Measurements from ENCODE around the gene OR10A3. TPM values are rescaled to one million over a fixed set of nuclear protein-coding genes. Genes with fewer than 3 reads are reported as not detected.

Gene OR10A3
- total RNA-seq, 1 experiment from 2014 or later = not detected

GRCh38 chr11:7949934-7950333, 8.4 kb upstream of the OR10A3 start:
- TF ChIP-seq YY1 (IDR thresholded peaks at IDR 0.05; ENCODE audit: extremely low read depth, insufficient replicate concordance, low read depth, low read length) (no peak), CTCF (IDR thresholded peaks at IDR 0.05 in 2 of 3, conservative IDR thresholded peaks at IDR 0.05 in 1 of 3; ENCODE audit: borderline replicate concordance in 1 of 3, insufficient read depth in 1 of 3, low read depth in 2 of 3, low read length in 2 of 3) (no peak), MAX (IDR thresholded peaks at IDR 0.05) (no peak), FOSL1 (IDR thresholded peaks at IDR 0.05; ENCODE audit: low read depth) (no peak), SP1 (IDR thresholded peaks at IDR 0.05; ENCODE audit: low read depth) (no peak), ELF1 (IDR thresholded peaks at IDR 0.05; ENCODE audit: borderline replicate concordance, low read depth) (no peak), EGR1 (IDR thresholded peaks at IDR 0.05; ENCODE audit: low read depth) (no peak), CEBPB (IDR thresholded peaks at IDR 0.05; ENCODE audit: low read depth) (no peak), EZH2 (IDR thresholded peaks at IDR 0.05) (no peak), POLR2AphosphoS5 (IDR thresholded peaks at IDR 0.05; ENCODE audit: low read depth, low read length) (no peak), ZNF274 (IDR thresholded peaks at IDR 0.05; ENCODE audit: low read depth, low read length) (no peak), CBX3 (IDR thresholded peaks at IDR 0.05; ENCODE audit: low read depth) (no peak), RAD21 (IDR thresholded peaks at IDR 0.05; ENCODE audit: low read depth) (no peak), ZFX (IDR thresholded peaks at IDR 0.05) (no peak), JUND (IDR thresholded peaks at IDR 0.05) (no peak), REST (IDR thresholded peaks at IDR 0.05; ENCODE audit: low read depth) (no peak), POLR2A (IDR thresholded peaks at IDR 0.05; ENCODE audit: borderline replicate concordance, extremely low read depth, insufficient read depth, insufficient read length) (no peak), EZH2phosphoT487 (IDR thresholded peaks at IDR 0.05; ENCODE audit: borderline replicate concordance) (no peak), SRF (IDR thresholded peaks at IDR 0.05; ENCODE audit: low read depth) (no peak), ZBTB33 (IDR thresholded peaks at IDR 0.05; ENCODE audit: extremely low read depth, insufficient replicate concordance, low read length) (no peak)
- Histone ChIP-seq H3K9me3 (ENCODE audit: control insufficient read depth in 1 of 2, insufficient read depth in 1 of 2, low read depth in 1 of 2, low read length in 2 of 2) (no peaks in the 10 kb centered on the region), H3K36me3 (ENCODE audit: control insufficient read depth in 1 of 2, insufficient read depth in 2 of 2, low read length in 2 of 2) (no peaks in the 10 kb centered on the region), H4K20me1 (ENCODE audit: insufficient read depth) (no peaks in the 10 kb centered on the region), H3K27ac (ENCODE audit: low read depth, low read length) (no peak overlapping the region), H3K4me3 (replicated peaks in 1 of 2; ENCODE audit: low read depth in 1 of 2, low read length in 2 of 2) (no peak overlapping the region), H2AFZ (ENCODE audit: low read depth, low read length, poor library complexity, severe bottlenecking) (no peak overlapping the region), H3K4me2 (ENCODE audit: low read length) (no peak overlapping the region), H3K27me3 (ENCODE audit: insufficient read depth, low read length) (peaks cover 25% of the 10 kb centered on the region), H3K4me1 (ENCODE audit: control insufficient read depth in 1 of 2, insufficient read depth in 2 of 2, low read length in 2 of 2) (no peaks in the 10 kb centered on the region), H3K9me2 (ENCODE audit: insufficient read depth) (no peaks in the 10 kb centered on the region), H3K9ac (ENCODE audit: low read length) (no peak overlapping the region), H3K79me2 (ENCODE audit: insufficient read depth, low read length) (no peaks in the 10 kb centered on the region)
- DNase-seq (ENCODE audit: low read depth, low spot score) = no peak
- ATAC-seq = no peak
- no TSS peak for BruUV-seq (replicated peaks)
- CTCF ChIA-PET = no interaction called here
- intact Hi-C loops (cut with micrococcal nuclease) = no loop called here
- POLR2A ChIA-PET = no interaction called here
- RAD21 ChIA-PET (ENCODE audit: low non-redundant PET in 1 of 2, low total read pairs in 2 of 2, uncharacterized antibody in 2 of 2, unreplicated experiment in 2 of 2) = no interaction called here
